DND-41 (cell line): ENCODE measurements around the gene EXOC1L.

Experiments used
- CTCF ChIP-seq: IDR thresholded peaks from 2 replicates; pipeline ENCODE4 v1.5.1; 2012; ENCODE audit warnings: borderline replicate concordance, low read length, moderate library complexity, mild to moderate bottlenecking; ENCODE audit not compliant: poor library complexity, severe bottlenecking; ENCODE audit errors: extremely low read depth
- EZH2 ChIP-seq: IDR thresholded peaks from 3 replicates; pipeline ENCODE4 v1.6.1; 2012; ENCODE audit warnings: borderline replicate concordance, low read depth, mild to moderate bottlenecking, moderate library complexity, low read length, inconsistent platforms; ENCODE audit not compliant: severe bottlenecking

GRCh38 chr4:55817691-55818090 is 1.9 kb upstream of the EXOC1L start:
- TF ChIP-seq CTCF, result no peak
- no peak for TF ChIP-seq EZH2
